NB4 (cell line): ENCODE measurements around the gene POU2F2.

Source experiments
- DNase-seq: peaks from one replicate; pipeline ENCODE4 v3.0.0; 2010; ENCODE audit warnings: low read depth
- H3K4me3 ChIP-seq: one replicate; pipeline ENCODE4 v1.5.1; 2011; ENCODE audit warnings: mild to moderate bottlenecking, low read depth, low read length, moderate library complexity
- MYC ChIP-seq: IDR thresholded peaks from 2 replicates; pipeline ENCODE4 v1.6.1; 2011; ENCODE audit warnings: low read depth, low read length
- POLR2A ChIP-seq: IDR thresholded peaks from 2 replicates; pipeline ENCODE4 v1.6.1; 2011; ENCODE audit warnings: mild to moderate bottlenecking; ENCODE audit not compliant: insufficient read length; ENCODE audit errors: extremely low read depth
- TF ChIP-seq, protein P1 (sequence below): IDR thresholded peaks from 2 replicates; pipeline ENCODE4 v1.6.1; 2011; ENCODE audit warnings: low read depth, low read length
- TF ChIP-seq, protein P2 (sequence below): IDR thresholded peaks from one replicate; pipeline ENCODE4 v1.5.1; 2012; ENCODE audit warnings: low read depth, low read length

The POU2F2 gene

DNA sequence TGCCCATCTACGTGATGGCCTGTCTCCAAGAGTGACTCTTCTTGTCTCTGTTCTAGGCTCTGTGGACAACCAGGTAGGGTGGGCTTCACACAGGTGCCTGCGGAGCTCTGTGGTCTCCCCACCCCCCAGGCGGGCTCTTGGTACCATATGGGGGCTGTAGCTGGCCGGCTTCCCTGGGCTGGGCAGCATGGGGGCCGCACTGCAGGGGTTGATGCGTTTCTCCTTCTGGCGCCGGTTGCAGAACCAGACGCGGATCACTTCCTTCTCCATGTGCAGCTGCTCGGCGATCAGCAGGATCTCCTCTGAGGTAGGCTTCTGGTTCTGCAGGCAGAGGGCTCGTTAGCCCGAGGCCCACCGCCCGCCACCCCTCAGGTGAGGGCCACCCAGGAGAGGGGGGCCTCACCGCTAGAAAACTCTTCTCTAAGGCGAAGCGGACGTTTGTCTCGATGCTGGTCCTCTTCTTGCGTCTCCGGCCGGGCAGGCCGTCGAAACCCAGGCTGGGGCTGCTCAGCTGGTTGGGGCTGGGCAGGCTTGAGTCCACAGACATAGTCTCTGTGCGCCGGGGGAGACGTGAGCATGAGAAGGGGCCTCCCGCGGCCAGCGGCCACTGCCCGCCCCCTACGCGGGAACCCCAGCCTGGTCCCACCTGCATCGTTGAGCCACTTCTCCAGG is 37.0 kb downstream of the POU2F2 start:
- TF ChIP-seq, protein P1, sequence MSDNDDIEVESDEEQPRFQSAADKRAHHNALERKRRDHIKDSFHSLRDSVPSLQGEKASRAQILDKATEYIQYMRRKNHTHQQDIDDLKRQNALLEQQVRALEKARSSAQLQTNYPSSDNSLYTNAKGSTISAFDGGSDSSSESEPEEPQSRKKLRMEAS = no peak
- TF ChIP-seq POLR2A (no peak), MYC (no peak)
- TF ChIP-seq, protein P2, sequence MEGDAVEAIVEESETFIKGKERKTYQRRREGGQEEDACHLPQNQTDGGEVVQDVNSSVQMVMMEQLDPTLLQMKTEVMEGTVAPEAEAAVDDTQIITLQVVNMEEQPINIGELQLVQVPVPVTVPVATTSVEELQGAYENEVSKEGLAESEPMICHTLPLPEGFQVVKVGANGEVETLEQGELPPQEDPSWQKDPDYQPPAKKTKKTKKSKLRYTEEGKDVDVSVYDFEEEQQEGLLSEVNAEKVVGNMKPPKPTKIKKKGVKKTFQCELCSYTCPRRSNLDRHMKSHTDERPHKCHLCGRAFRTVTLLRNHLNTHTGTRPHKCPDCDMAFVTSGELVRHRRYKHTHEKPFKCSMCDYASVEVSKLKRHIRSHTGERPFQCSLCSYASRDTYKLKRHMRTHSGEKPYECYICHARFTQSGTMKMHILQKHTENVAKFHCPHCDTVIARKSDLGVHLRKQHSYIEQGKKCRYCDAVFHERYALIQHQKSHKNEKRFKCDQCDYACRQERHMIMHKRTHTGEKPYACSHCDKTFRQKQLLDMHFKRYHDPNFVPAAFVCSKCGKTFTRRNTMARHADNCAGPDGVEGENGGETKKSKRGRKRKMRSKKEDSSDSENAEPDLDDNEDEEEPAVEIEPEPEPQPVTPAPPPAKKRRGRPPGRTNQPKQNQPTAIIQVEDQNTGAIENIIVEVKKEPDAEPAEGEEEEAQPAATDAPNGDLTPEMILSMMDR = no peak
- no peak overlapping the region for H3K4me3 ChIP-seq
- DNase-seq = no peak

DNA sequence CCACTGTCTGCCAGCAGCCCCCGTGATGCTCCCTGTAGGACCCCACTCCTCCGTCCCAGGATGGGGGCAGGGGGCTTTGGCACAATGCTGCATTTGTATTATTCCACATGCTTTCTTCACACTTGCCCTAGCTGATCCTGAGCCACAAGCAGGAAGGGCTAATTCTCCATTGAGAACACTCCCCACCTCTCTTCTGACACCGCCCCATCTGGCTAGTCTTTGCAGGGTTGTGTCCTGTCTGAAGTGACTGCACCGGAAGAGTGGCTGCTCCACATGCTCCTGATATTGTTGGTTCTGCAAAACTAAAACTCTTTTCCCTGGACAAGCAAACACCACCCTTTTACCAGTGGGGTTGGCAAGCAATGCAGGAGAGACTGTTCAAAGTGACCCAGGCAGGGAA is 38.3 kb downstream of the POU2F2 start:
- no peak for DNase-seq
- no peak overlapping the region for H3K4me3 ChIP-seq
- TF ChIP-seq, protein P1 = no peak
- TF ChIP-seq POLR2A (no peak), MYC (no peak)
- TF ChIP-seq, protein P2 = no peak

DNA sequence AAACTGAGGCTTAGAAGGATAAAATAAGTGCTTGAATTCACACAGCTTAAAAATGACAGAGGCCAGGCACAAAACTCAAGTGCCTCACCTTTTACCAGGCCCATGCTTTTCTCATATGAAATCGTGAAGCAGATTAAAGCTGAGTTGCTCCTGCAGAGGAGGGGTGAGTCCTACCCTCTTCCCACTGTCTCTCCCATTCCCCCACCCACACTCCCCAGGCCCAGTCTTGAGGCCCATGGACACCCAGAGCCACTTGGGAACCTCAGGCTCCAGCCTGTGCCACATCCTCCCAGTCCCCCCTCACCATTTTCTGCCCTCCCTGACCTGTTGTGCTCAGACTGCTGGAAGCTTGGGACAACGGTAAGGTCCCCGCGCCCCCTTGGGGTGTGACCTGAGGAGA is 38.7 kb downstream of the POU2F2 start:
- no peak overlapping the region for H3K4me3 ChIP-seq
- DNase-seq = no peak
- TF ChIP-seq, protein P2 = no peak
- TF ChIP-seq POLR2A (no peak), MYC (no peak)

DNA sequence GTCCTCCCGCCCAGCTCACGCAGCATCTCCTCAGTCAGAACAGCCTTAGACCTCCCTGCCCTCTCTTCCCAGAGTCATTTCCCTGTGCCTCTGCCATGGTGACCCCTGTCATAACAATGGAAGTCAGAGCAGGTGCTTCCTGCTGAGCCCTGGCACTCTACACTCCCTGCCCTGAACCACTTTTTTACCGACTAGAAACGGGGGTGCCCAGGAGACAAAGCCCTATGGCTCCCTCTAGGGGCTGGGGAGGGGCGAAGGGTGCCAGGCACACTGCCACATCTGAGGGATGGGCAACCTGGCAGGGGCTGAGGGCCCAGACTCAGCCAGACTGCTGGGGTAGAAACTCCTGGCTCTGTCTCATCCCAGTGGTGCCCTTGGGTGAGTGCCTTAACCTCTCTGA is 39.9 kb downstream of the POU2F2 start:
- TF ChIP-seq, protein P1 = no peak
- TF ChIP-seq MYC (no peak), POLR2A (no peak)
- TF ChIP-seq, protein P2 = peak; percentile 61
- no peak overlapping the region for H3K4me3 ChIP-seq
- peak; percentile 46 for DNase-seq

DNA sequence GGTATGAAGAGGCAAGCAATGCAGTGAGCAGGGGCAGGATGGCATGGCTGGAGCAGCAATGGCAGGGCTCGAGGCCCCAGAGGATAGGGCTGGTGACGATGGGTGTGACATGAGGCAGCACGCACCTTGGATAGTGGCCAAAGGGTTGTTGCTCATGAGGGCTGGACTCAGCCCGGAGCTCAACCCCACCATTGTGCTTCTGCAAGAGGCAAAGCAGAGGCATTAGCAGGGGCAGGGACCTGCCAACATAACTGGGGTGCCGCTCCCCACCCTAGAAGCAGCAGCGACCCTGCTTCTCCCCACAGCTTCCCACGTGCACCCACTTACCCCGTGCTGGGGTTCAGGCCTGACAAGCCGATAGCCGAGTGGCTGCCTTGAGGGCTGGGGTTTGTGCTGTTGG is 40.5 kb downstream of the POU2F2 start:
- no peak for DNase-seq

More for the DNA sequence above, 40.5 kb downstream of the POU2F2 start:
- no peak overlapping the region for H3K4me3 ChIP-seq
- TF ChIP-seq, protein P1 = no peak
- TF ChIP-seq, protein P2 = no peak
- TF ChIP-seq MYC = no peak
- no peak for TF ChIP-seq POLR2A
